OCI-LY7 (cell line): ENCODE measurements around the gene VAT1L. TPM values are rescaled to one million over a fixed set of nuclear protein-coding genes. Genes with fewer than 3 reads are reported as not detected.

ENCODE experiments used
- BruUV-seq: library from RNA; stranded (reverse); fragments of 400-500 nt; replicated peaks from 2 replicates; lab custom pipeline; 2021; lab: Mats Ljungman, UMichigan
- CTCF ChIA-PET: fragments of 300-600 bp; sonication (Branson Sonifier 250); formaldehyde crosslinking; loops from one replicate; lab custom pipeline; 2022; ENCODE audit warnings: antibody characterized with exemption; ENCODE audit not compliant: unreplicated experiment; lab: Charles Lee
- POLR2A ChIA-PET: fragments of 300-600 bp; sonication (Branson Sonifier 250); formaldehyde crosslinking; loops from one replicate; lab custom pipeline; 2022; ENCODE audit warnings: antibody characterized with exemption; lab: Charles Lee
- DNase-seq: peaks from one replicate; pipeline ENCODE4 v3.0.0-alpha.2; 2015; ENCODE audit warnings: low spot score
- H2AFZ ChIP-seq: fragments of 200-600 bp; sonication (generic), shearing (Covaris generic); 2 replicates; pipeline ENCODE4 v1.6.1; 2014; ENCODE audit warnings: mild to moderate bottlenecking, antibody characterized with exemption, low read length, moderate library complexity
- H3K27ac ChIP-seq: fragments of 200-600 bp; sonication (generic); 2 replicates; pipeline ENCODE4 v1.5.1; 2014; ENCODE audit warnings: mixed run types, low read depth, mild to moderate bottlenecking, moderate library complexity, low read length, inconsistent platforms; ENCODE audit not compliant: poor library complexity, severe bottlenecking
- H3K36me3 ChIP-seq: fragments of 200-600 bp; sonication (generic); 2 replicates; pipeline ENCODE4 v1.6.1; 2014; ENCODE audit warnings: mild to moderate bottlenecking, antibody characterized with exemption, low read length, moderate library complexity, mixed read lengths; ENCODE audit not compliant: insufficient read depth
- H3K4me1 ChIP-seq: fragments of 200-600 bp; sonication (generic); 2 replicates; pipeline ENCODE4 v1.5.1; 2014; ENCODE audit warnings: mild to moderate bottlenecking, low read length; ENCODE audit not compliant: insufficient read depth, poor library complexity, severe bottlenecking
- H3K4me2 ChIP-seq: fragments of 200-600 bp; sonication (generic); 2 replicates; pipeline ENCODE4 v1.6.1; 2014; ENCODE audit warnings: mild to moderate bottlenecking, low read length
- H3K4me3 ChIP-seq: fragments of 200-600 bp; sonication (generic); 2 replicates; pipeline ENCODE4 v1.5.1; 2014; ENCODE audit warnings: mild to moderate bottlenecking, low read depth, low read length; ENCODE audit not compliant: poor library complexity, severe bottlenecking
- H3K79me2 ChIP-seq: fragments of 200-600 bp; sonication (generic); 2 replicates; pipeline ENCODE4 v1.6.1; 2016; ENCODE audit warnings: low read depth, mild to moderate bottlenecking, low read length, moderate library complexity, mixed read lengths; ENCODE audit not compliant: insufficient read depth
- H3K9me2 ChIP-seq: fragments of 200-600 bp; sonication (generic); 2 replicates; pipeline ENCODE4 v1.6.1; 2016; ENCODE audit warnings: mild to moderate bottlenecking, low read length, mixed read lengths; ENCODE audit not compliant: insufficient read depth
- H3K9me3 ChIP-seq: fragments of 200-600 bp; sonication (generic); 2 replicates; pipeline ENCODE4 v1.6.1; 2014; ENCODE audit warnings: mild to moderate bottlenecking, mixed run types, low read length, mixed read lengths
- H4K20me1 ChIP-seq: fragments of 200-600 bp; sonication (generic); 2 replicates; pipeline ENCODE4 v1.6.1; 2014; ENCODE audit warnings: mild to moderate bottlenecking, antibody characterized with exemption, low read length, moderate library complexity, mixed read lengths; ENCODE audit not compliant: insufficient read depth
- EZH2phosphoT487 ChIP-seq: fragments of 200-600 bp; sonication (generic); IDR thresholded peaks from 2 replicates; pipeline ENCODE4 v1.6.1; 2018; ENCODE audit warnings: low read depth, borderline replicate concordance, mild to moderate bottlenecking, mixed run types, antibody characterized with exemption, low read length, moderate library complexity, mixed read lengths
- intact Hi-C: fragments of 100-400 bp; cut with micrococcal nuclease; formaldehyde crosslinking; loops from one replicate; pipeline ENCODE4 v1.10.0; 2022; ENCODE audit not compliant: unreplicated experiment
- total RNA-seq, 2 experiments: library from RNA; depleted of rRNA in 1 of 2; stranded (reverse); fragments of >200 nt in 1 of 2; shearing (Covaris generic) in 1 of 2; gene quantifications; 2 replicates each; pipeline ENCODE4 v1.2.3, GENCODE V29; 2014 to 2022
- TF ChIP-seq, protein P1 (sequence below): fragments of 200-600 bp; sonication (generic); conservative IDR thresholded peaks from 2 replicates; pipeline ENCODE4 v1.5.1; 2014; ENCODE audit warnings: mild to moderate bottlenecking, antibody characterized with exemption, low read length, moderate library complexity, mixed read lengths

VAT1L gene
- total RNA-seq, 2 experiments from 2014 or later: not detected

DNA sequence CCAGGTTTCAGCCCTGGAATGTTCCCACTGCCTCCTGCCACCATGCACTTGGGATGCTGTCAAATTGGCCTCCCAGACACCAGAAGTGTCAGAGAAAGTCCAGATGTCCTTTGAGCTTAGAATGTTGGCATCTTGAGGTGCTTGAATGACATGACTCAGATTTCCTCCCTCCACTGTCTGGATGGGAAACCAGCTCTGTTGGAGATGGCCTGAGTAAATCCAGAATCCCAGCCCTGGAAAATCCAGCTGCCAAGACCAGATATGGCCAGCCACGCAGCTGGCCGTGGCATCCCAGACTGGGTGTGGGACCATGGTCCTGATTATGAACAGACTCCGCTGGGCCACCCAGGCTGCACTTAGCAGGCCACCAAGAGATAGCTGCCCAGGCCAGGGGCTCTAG lies 177.0 kb downstream of the VAT1L start:
- POLR2A ChIA-PET: interaction anchor here (1.2 kb wide), 1 partner anchor 304 kb away, joined by 3 read pairs; no protein-coding TSS in a partner anchor
- Histone ChIP-seq H3K36me3 (no peaks in the 10 kb centered on the region), H3K27ac (no peak overlapping the region), H3K9me3 (no peaks in the 10 kb centered on the region), H3K4me3 (no peak overlapping the region), H3K4me2 (no peak overlapping the region), H3K4me1 (no peaks in the 10 kb centered on the region), H3K79me2 (no peaks in the 10 kb centered on the region), H4K20me1 (no peaks in the 10 kb centered on the region), H2AFZ (no peak overlapping the region), H3K9me2 (no peaks in the 10 kb centered on the region)
- CTCF ChIA-PET: interaction anchor here (0.7 kb wide), 2 partner anchors 185 to 1644 kb away, joined by 3 to 4 read pairs; no protein-coding TSS in a partner anchor
- no peak for DNase-seq
- no peak for TF ChIP-seq EZH2phosphoT487
- TF ChIP-seq, protein P1, sequence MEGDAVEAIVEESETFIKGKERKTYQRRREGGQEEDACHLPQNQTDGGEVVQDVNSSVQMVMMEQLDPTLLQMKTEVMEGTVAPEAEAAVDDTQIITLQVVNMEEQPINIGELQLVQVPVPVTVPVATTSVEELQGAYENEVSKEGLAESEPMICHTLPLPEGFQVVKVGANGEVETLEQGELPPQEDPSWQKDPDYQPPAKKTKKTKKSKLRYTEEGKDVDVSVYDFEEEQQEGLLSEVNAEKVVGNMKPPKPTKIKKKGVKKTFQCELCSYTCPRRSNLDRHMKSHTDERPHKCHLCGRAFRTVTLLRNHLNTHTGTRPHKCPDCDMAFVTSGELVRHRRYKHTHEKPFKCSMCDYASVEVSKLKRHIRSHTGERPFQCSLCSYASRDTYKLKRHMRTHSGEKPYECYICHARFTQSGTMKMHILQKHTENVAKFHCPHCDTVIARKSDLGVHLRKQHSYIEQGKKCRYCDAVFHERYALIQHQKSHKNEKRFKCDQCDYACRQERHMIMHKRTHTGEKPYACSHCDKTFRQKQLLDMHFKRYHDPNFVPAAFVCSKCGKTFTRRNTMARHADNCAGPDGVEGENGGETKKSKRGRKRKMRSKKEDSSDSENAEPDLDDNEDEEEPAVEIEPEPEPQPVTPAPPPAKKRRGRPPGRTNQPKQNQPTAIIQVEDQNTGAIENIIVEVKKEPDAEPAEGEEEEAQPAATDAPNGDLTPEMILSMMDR: no peak
- BruUV-seq: no TSS peak
- intact Hi-C loops: no loop called here

DNA sequence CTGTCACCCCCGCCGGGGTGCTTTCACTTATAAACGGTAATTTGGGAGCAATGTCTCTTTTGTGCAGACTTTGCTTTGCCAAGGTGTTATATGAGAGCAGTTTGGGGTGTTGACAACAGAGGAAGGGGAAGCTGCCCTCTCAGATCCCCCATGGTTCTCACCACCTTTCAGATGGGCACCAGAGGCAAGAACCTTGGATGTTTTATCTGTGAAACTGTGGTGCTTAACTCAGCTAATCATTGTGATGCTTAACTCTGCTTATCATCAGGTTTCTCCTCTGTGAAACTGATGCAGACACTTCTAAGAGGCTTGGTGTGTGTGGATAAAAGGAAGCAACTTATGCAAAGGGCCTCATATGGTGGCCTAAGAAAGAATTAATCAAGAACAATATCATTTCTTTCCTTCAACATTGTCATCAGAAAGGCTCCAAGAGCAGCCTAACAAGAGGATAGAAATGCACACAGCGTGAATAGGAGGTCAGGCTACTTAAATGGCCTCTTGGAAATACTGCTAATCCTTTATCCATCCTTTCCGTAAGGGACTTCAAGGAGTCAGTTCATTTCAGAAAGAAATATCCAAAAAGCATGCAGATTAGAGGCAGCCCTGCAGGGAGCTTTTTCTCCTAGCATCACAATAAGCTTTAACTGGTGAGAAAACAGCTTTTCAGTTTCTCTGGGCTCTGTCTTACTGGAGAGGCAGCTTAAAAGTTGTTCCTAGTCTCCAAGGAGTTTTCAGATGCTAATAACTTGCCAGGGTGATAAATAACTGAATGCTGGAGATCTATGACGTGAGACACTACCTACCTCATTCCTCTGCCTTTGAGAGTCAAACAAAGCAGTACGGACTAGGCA lies 178.9 kb downstream of the VAT1L start:
- TF ChIP-seq, protein P1: no peak
- no peak for TF ChIP-seq EZH2phosphoT487
- Histone ChIP-seq H3K4me1 (no peaks in the 10 kb centered on the region), H4K20me1 (no peaks in the 10 kb centered on the region), H3K36me3 (no peaks in the 10 kb centered on the region), H3K27ac (no peak overlapping the region), H3K79me2 (no peaks in the 10 kb centered on the region), H3K9me3 (no peaks in the 10 kb centered on the region), H3K9me2 (no peaks in the 10 kb centered on the region), H3K4me3 (no peak overlapping the region), H3K4me2 (no peak overlapping the region), H2AFZ (no peak overlapping the region)
- intact Hi-C loops: no loop called here
- BruUV-seq: no TSS peak
- ChIA-PET POLR2A (interaction anchor here (0.6 kb wide), 2 partner anchors 27 to 263 kb away, joined by 3 read pairs; no protein-coding TSS in a partner anchor), CTCF (no interaction called here)
- no peak for DNase-seq

- TF ChIP-seq EZH2phosphoT487: no peak
- TF ChIP-seq, protein P1: no peak
- no peak for DNase-seq
- BruUV-seq: no TSS peak
- Histone ChIP-seq H3K4me2 (no peak overlapping the region), H3K36me3 (no peaks in the 10 kb centered on the region), H3K79me2 (no peaks in the 10 kb centered on the region), H3K9me3 (no peaks in the 10 kb centered on the region), H3K9me2 (no peaks in the 10 kb centered on the region), H3K4me1 (no peaks in the 10 kb centered on the region), H2AFZ (no peak overlapping the region), H3K27ac (no peak overlapping the region), H3K4me3 (no peak overlapping the region), H4K20me1 (no peaks in the 10 kb centered on the region)
- ChIA-PET CTCF (no interaction called here), POLR2A (interaction anchor here (0.6 to 1.6 kb wide), 3 partner anchors 11 to 419 kb away, joined by 3 to 7 read pairs (median 4); no protein-coding TSS in a partner anchor)
- intact Hi-C loops: loop anchor here (2.0 kb wide), 1 partner anchor 733 kb away; no protein-coding TSS in a partner anchor
Measured at GRCh38 chr16:77969861-77970260, 181.5 kb downstream of the VAT1L start.
